ENCODE measurements around the gene EGFR.

DNA sequence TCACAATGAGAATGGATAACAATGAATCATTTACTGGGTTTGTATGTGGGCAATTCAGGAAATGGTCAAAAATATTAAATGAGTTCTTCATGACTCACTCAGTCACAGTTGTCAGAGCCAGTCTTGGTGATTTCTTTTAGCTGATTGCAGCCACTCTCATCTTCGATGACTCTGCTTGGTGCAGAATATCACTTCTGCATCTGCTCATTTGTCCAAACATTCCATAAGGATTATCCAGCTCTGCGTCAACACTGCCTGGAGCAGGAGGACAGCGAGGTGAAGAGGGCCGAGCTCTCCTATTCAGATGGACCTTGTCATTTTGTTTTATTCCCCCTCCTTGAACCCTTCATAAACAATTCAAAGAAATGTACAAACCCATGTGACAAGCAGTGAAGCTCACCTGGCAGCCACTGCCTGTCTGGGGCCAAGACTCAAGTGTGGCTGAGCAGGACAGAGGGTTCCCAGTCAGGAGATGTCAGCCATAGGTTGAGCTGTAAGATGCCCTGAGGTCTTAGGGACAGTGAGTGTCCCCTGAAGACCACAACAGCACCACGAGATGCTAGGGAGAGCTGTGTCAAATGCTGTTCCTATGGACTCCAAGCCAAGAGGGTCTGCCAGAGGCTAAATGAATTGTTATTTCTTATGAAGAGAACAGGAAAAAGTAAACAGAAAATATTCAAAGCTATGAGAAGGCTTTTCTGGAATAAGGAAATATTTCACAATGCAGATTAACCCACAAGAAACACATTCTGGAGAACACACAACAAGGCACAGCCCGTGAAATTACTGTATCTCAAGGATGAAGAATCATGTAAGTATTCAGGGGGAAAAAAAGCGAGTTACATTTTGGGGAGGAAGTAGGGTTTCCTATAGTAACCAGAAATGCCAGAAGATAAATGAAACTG is 33.1 kb upstream of the EGFR start:
- TF ChIP-seq, protein P1, sequence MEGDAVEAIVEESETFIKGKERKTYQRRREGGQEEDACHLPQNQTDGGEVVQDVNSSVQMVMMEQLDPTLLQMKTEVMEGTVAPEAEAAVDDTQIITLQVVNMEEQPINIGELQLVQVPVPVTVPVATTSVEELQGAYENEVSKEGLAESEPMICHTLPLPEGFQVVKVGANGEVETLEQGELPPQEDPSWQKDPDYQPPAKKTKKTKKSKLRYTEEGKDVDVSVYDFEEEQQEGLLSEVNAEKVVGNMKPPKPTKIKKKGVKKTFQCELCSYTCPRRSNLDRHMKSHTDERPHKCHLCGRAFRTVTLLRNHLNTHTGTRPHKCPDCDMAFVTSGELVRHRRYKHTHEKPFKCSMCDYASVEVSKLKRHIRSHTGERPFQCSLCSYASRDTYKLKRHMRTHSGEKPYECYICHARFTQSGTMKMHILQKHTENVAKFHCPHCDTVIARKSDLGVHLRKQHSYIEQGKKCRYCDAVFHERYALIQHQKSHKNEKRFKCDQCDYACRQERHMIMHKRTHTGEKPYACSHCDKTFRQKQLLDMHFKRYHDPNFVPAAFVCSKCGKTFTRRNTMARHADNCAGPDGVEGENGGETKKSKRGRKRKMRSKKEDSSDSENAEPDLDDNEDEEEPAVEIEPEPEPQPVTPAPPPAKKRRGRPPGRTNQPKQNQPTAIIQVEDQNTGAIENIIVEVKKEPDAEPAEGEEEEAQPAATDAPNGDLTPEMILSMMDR (IDR thresholded peaks at IDR 0.05; ENCODE audit: insufficient read depth, low read length, poor library complexity, severe bottlenecking), result no peak
- TF ChIP-seq EZH2phosphoT487 (conservative IDR thresholded peaks at IDR 0.05; ENCODE audit: low read length), result no peak
